HTERT RPE-1 (cell line): Measurements from ENCODE around the gene HSD17B4.
"Not testable (repeated sequence)": the region's sequence is repeated elsewhere in the genome, so short reads cannot be mapped to it uniquely, and the experiment has no call there.

Experiments
- in situ Hi-C: fragments of 300-500 bp; cut with MboI; formaldehyde crosslinking; loops from 4 replicates; pipeline ENCODE4 v1.14.3; 2020; ENCODE audit warnings: low sequenced_read_pairs

Gene HSD17B4

GRCh38 chr5:119478781-119479180, 26.5 kb downstream of the HSD17B4 start:
- in situ Hi-C loops, result no loop called here

- in situ Hi-C loops, result not testable (repeated sequence)
Observed at GRCh38 chr5:119480629-119481028, 28.3 kb downstream of the HSD17B4 start.

DNA sequence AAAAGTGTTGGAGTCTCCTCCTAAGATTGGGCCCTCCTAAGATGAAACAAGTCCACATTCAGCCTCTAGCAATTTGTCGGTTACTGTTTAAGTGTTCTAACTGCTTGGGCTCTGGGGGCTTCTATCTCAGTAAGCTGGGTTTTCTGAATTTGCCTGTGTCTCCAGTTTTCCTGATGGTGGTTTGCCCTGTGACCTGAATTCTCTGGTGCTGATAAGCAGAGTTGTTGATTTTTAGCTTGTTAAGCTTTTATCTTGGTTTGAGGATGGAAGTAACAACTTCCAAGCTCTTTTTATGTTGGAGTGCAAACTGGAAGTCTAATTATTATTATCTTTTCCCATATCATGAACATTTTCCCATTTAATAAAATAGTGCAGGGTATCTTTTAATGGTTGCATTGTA, 30.9 kb downstream of the HSD17B4 start:
- in situ Hi-C loops, result no loop called here

DNA sequence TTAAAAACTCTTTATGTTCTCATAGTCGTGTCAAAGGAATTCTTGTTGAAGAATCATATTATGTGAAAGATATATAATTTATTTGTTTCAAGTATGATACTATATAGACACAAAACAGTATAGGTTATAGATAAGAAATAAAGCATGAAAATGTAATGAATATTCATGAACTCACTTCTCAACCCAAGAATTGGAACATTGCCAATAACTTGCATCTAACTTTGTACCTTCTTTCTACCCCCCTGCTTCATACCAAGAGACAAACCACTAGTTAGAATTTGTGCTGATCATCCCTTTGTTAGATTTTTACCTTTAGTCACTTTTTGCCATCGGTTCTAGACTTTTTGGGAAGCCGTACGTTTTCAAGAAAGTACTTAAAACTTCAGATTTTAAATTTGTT, 32.6 kb downstream of the HSD17B4 start:
- in situ Hi-C loops, result no loop called here

- in situ Hi-C loops, result no loop called here
Observed at GRCh38 chr5:119501671-119502179, 49.4 kb downstream of the HSD17B4 start.

GRCh38 chr5:119503939-119504338, 51.6 kb downstream of the HSD17B4 start:
- in situ Hi-C loops, result not testable (repeated sequence)

GRCh38 chr5:119512277-119512676, 60.0 kb downstream of the HSD17B4 start:
- in situ Hi-C loops, result no loop called here

GRCh38 chr5:119515192-119515591, 62.9 kb downstream of the HSD17B4 start:
- in situ Hi-C loops, result no loop called here

GRCh38 chr5:119517115-119517514, 64.8 kb downstream of the HSD17B4 start:
- in situ Hi-C loops, result not testable (repeated sequence)

DNA sequence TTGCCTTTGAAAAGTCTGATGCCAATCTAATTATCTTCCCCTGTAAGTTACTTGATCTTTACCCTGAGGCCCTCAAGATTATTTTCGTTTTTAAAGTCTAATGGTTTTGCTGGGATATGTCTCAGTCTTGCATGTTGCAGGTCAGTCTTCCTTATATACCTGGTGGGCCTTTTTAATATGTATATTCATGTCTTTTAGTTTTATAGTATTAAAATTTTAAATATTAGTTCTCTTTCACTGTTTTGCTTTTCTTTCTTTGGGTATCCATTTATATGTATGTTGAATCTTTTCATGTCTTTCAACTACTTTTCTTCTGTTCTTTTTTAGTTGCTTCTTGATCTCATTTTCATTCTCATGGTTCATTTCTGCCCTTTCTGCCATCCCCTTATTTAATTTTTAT, 68.9 kb downstream of the HSD17B4 start:
- in situ Hi-C loops, result no loop called here

- in situ Hi-C loops, result no loop called here
Observed at GRCh38 chr5:119522841-119523240, 70.5 kb downstream of the HSD17B4 start.

GRCh38 chr5:119524485-119524884, 72.2 kb downstream of the HSD17B4 start:
- in situ Hi-C loops, result no loop called here

GRCh38 chr5:119527351-119527750, 75.1 kb downstream of the HSD17B4 start:
- in situ Hi-C loops, result no loop called here

DNA sequence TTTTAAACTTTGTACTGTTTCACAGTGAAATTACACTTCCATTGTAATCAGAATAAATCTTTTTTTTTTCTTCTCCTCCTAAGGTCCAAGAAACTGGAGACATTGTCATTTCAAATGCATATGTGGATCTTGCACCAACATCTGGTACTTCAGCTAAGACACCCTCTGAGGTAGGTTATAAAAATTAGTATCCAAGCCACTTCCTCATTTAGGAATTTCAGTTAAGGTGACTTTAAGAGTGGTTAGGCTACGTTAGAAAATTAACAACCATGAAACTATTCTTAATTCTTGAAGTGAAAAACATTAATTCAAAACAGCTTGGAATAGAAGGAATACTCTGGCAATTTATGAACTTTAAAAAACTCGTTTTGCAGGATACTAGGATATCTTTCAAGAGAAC, 77.5 kb downstream of the HSD17B4 start:
- in situ Hi-C loops, result no loop called here

DNA sequence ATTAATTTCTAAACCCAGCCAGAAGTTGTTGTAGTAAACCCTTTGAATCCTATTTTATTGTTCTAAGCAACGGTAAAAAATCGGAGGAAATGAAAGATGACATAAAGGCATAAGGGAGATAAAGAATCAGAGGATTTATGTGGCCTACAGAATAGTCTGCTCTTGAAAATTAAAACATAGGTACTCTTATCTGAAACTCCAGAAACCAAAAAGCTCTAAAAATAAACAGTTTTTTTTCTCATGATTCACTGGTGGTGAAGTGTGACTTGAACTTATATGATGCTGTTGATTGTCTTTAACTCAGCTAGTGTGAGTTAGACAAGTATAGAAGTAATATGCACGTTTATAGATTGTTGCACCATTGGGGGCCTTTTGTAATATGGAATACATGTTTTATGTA, 80.3 kb downstream of the HSD17B4 start:
- in situ Hi-C loops, result no loop called here

DNA sequence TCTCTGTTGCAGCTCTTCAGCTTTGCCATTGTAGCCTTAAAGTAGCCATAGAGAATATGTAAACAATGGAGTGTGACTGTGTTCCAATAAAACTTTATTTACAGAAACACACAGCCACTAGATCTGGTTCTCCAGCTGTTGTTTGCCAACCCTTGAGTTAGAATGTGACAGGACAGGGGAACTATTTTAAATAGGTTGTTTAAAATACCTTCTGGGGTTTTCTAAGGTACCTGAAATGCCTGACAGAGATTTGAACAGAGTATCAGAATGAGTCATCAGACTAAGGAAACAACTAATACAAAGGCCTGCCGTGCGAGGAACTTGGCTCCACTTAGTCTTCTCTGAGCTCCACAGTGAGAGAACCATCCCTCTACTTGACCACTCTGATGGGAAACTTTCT, 85.4 kb downstream of the HSD17B4 start:
- in situ Hi-C loops, result no loop called here

DNA sequence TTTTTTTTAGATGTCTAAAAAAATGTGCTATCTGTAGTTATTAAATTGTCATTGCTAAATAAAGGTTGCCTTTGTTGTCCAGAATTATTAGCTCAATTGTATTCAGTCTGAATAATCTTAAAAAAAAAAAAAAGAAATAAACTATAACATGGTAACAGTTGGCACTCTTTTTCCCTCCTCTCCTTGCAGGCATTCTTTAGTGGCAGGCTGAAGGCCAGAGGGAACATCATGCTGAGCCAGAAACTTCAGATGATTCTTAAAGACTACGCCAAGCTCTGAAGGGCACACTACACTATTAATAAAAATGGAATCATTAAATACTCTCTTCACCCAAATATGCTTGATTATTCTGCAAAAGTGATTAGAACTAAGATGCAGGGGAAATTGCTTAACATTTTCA, 89.4 kb downstream of the HSD17B4 start:
- in situ Hi-C loops, result no loop called here

GRCh38 chr5:119551819-119552218, 99.5 kb downstream of the HSD17B4 start:
- in situ Hi-C loops, result no loop called here

- in situ Hi-C loops, result no loop called here
Observed at GRCh38 chr5:119554597-119554996, 102.3 kb downstream of the HSD17B4 start.

DNA sequence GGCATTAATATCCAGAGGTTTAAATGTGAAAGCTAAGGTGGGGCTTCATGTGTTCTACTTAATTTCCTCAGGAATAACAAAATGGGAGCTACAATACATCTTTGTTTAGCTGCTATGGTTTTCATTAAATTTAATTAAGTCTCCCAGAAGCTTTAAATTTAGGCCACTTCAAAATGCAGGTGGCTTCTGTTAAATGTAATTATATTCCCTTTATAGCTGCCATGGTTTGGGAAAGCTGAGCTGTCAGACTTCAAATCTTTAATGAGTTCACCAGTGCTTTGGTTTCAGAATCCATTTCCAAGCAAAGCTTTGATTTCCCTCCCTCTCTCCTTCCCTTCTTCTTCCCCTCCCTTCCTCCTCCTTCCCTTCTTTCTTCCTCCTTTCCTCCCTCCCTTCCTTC, 118.6 kb downstream of the HSD17B4 start:
- in situ Hi-C loops, result no loop called here

DNA sequence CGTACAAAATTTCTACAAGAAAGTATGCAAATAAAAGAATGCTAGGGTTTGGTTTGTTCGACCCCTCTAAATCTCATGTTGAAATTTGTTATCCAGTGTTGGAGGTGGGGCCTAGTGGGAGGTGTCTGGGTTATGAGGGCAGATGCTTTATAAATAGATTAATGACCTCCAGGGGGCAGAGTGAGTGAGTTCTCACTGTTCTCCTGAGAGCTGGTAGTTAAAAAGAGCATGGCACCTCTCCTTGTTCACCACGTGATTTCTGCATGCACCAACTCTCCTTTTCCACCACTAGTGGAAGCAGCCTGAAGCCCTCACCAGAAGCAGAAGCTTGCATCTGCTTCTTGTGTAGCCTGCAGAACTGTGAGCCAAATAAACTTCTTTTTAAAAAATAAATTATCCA, 126.6 kb downstream of the HSD17B4 start:
- in situ Hi-C loops, result no loop called here

DNA sequence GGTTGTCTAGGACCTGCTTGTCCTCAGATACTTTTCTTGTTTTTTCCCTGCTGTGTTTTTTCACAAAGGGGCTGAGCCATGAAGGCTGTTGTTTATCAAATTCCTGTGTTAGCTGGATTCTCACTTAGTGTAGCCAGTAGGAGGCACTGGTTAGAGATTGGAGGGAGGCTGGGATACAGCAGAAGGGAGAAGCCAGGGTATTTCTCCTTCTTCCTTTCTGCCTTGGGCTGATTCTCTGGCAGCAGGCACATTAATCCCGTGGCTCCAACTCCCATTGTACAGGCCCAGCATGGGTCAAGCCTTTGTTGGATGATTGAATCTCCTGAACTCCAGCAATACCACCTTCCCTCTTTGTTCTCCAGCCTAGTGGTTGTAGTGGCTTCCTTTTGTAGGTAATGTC, 130.7 kb downstream of the HSD17B4 start:
- in situ Hi-C loops, result no loop called here

GRCh38 chr5:119583684-119584083, 131.4 kb downstream of the HSD17B4 start:
- in situ Hi-C loops, result no loop called here
